T-cell (primary cell): Measurements from ENCODE around the gene COX7A2. TPM values are rescaled to one million over a fixed set of nuclear protein-coding genes. Genes with fewer than 3 reads are reported as not detected.

Experiments
- ATAC-seq, 4 experiments: fragments of 200-7000 bp in 3 of 4; fragments of 150-1000 bp in 1 of 4; cut with Tn5 transposase; replicated peaks in 1 of 4; 1 replicate in 3 of 4; 2 replicates in 1 of 4; pipeline ENCODE4 v1.10.0; 2021; ENCODE audit warnings: moderate library complexity in 3 of 4, mild to moderate bottlenecking in 2 of 4, moderate number of reproducible peaks in 1 of 4
- CTCF ChIA-PET, 2 donors: fragments of 300-600 bp; sonication (Branson Sonifier 250); formaldehyde crosslinking; loops; one replicate each; lab custom pipeline; 2022; ENCODE audit warnings: antibody characterized with exemption in 2 of 2; lab: Charles Lee
- POLR2A ChIA-PET, 2 donors: fragments of 300-600 bp; sonication (Branson Sonifier 250); formaldehyde crosslinking; loops; one replicate each; lab custom pipeline; 2022; ENCODE audit warnings: antibody characterized with exemption in 2 of 2; lab: Charles Lee
- DNase-seq, 35 experiments: peaks; one replicate each; pipeline versions ENCODE4 v3.0.0 to v3.0.0-alpha.2; 2013 to 2023
- H3K27ac ChIP-seq: one replicate; pipeline ENCODE4 v1.5.1; 2013; ENCODE audit warnings: low read length
- H3K27me3 ChIP-seq, 2 experiments: replicated peaks in 1 of 2; 1 replicate in 1 of 2; 2 replicates in 1 of 2; pipeline versions ENCODE4 v1.6.1 to v1.7.0; 2013; ENCODE audit warnings: low read length in 1 of 2, mixed read lengths in 1 of 2; ENCODE audit not compliant: control insufficient read depth in 2 of 2, insufficient read depth in 2 of 2; ENCODE audit errors: extremely low read depth in 1 of 2
- H3K36me3 ChIP-seq, 2 donors: 1 replicate in 1 of 2; 2 replicates in 1 of 2; pipeline versions ENCODE4 v1.6.1 to v1.7.0; 2013; ENCODE audit warnings: low read length in 1 of 2; ENCODE audit not compliant: control insufficient read depth in 2 of 2, insufficient read depth in 1 of 2; ENCODE audit errors: extremely low read depth in 1 of 2
- H3K4me1 ChIP-seq, 2 experiments: 1 replicate in 1 of 2; 2 replicates in 1 of 2; pipeline versions ENCODE4 v1.6.1 to v1.7.0; 2013; ENCODE audit warnings: low read length in 2 of 2, mixed read lengths in 1 of 2; ENCODE audit not compliant: insufficient read depth in 2 of 2, control insufficient read depth in 1 of 2; ENCODE audit errors: extremely low read depth in 1 of 2
- H3K4me3 ChIP-seq, 2 donors: 1 replicate in 1 of 2; 2 replicates in 1 of 2; pipeline versions ENCODE4 v1.5.1 to v1.7.0; 2013; ENCODE audit warnings: mild to moderate bottlenecking in 2 of 2, low read length in 1 of 2, moderate library complexity in 1 of 2; ENCODE audit not compliant: control insufficient read depth in 1 of 2; ENCODE audit errors: extremely low read depth in 1 of 2
- H3K9me3 ChIP-seq: 2 replicates; pipeline ENCODE4 v1.7.0; 2013
- H3K27ac Mint-ChIP-seq, 2 donors: one replicate each; pipeline ENCODE4 v1.8.0; 2020 to 2021; ENCODE audit warnings: mild to moderate bottlenecking in 2 of 2, mixed read lengths in 2 of 2
- H3K27me3 Mint-ChIP-seq, 2 donors: one replicate each; pipeline ENCODE4 v1.8.0; 2021 to 2022; ENCODE audit warnings: mixed read lengths in 2 of 2
- H3K36me3 Mint-ChIP-seq: one replicate; pipeline ENCODE4 v1.8.0; 2021; ENCODE audit warnings: mixed read lengths
- H3K4me1 Mint-ChIP-seq, 3 donors: one replicate each; pipeline ENCODE4 v1.8.0; 2020 to 2022; ENCODE audit warnings: mixed read lengths in 3 of 3, mild to moderate bottlenecking in 1 of 3
- H3K4me3 Mint-ChIP-seq, 3 donors: one replicate each; pipeline ENCODE4 v1.8.0; 2020 to 2022; ENCODE audit warnings: mild to moderate bottlenecking in 3 of 3, mixed read lengths in 3 of 3, moderate library complexity in 3 of 3
- H3K9me3 Mint-ChIP-seq, 3 donors: one replicate each; pipeline ENCODE4 v1.8.0; 2020 to 2022; ENCODE audit warnings: mixed read lengths in 3 of 3
- WGBS: methylation state at CpG from one replicate; pipeline ENCODE4 v1.1.5; 2013; ENCODE audit warnings: missing lambda C conversion rate; ENCODE audit not compliant: insufficient coverage; 5-methylcytosine and 5-hydroxymethylcytosine counted together
- total RNA-seq, 35 experiments: library from RNA in 6 of 35; stranded (reverse) in 6 of 35; fragments of 120-200 nt in 1 of 35; gene quantifications; one replicate each; pipeline versions ENCODE4 v1.2.1 to v1.2.4 and lab custom pipeline; 2013 to 2026

Gene COX7A2
- total RNA-seq, 5 donors from 2014 or later (not counting 1 experiment from before 2014, with no cell fraction given), result 195 to 213 (median 198) TPM

- CTCF ChIA-PET, result interaction anchor here in 1 of 2 donors (1.7 kb wide), 1 partner anchor 17 kb away, joined by 5 read pairs; no protein-coding TSS in a partner anchor
- no peak for ATAC-seq
- Mint-ChIP-seq H3K36me3 (peaks cover 4% of the 10 kb centered on the region), H3K4me3 (no peak overlapping the region), H3K27me3 (peaks cover 7 to 11% of the 10 kb centered on the region in 2 donors), H3K4me1 (peaks cover 0 to 4% (median 2%) of the 10 kb centered on the region in 3 donors), H3K27ac (no peak overlapping the region), H3K9me3 (no peaks in the 10 kb centered on the region)
- Histone ChIP-seq H3K36me3 (peaks cover 0 to 4% of the 10 kb centered on the region in 2 donors), H3K4me3 (no peak overlapping the region), H3K9me3 (no peaks in the 10 kb centered on the region), H3K27ac (no peak overlapping the region), H3K4me1 (no peaks in the 10 kb centered on the region), H3K27me3 (peaks cover 0 to 5% of the 10 kb centered on the region in 2 experiments)
- DNase-seq, result no peak
- POLR2A ChIA-PET, result no interaction called here
These were observed 6.2 kb upstream of the COX7A2 start for GRCh38 chr6:75249837-75250236.

GRCh38 chr6:75246386-75246785 lies 2.8 kb upstream of the COX7A2 start:
- H3K9me3 Mint-ChIP-seq, result no peaks in the 10 kb centered on the region
- Histone ChIP-seq H3K36me3 (no peaks in the 10 kb centered on the region), H3K4me1 (peaks cover 0 to 18% of the 10 kb centered on the region in 2 experiments), H3K4me3 (no peak overlapping the region), H3K27ac (no peak overlapping the region), H3K9me3 (no peaks in the 10 kb centered on the region), H3K27me3 (peaks cover 0 to 5% of the 10 kb centered on the region in 2 experiments)
- WGBS, result 86% methylated on average over 1 of the region's 2 CpGs
- no peak for DNase-seq
- H3K4me1 Mint-ChIP-seq, result peaks cover 19 to 25% (median 22%) of the 10 kb centered on the region in 3 donors
- peaks cover 1% of the 10 kb centered on the region for H3K36me3 Mint-ChIP-seq
- ATAC-seq, result no peak
- ChIA-PET POLR2A (no interaction called here), CTCF (interaction anchor here in 1 of 2 donors (1.0 kb wide), 1 partner anchor 20 kb away, joined by 3 read pairs; no protein-coding TSS in a partner anchor)
- H3K27me3 Mint-ChIP-seq, result peaks cover 7 to 13% of the 10 kb centered on the region in 2 donors
- no peak overlapping the region for H3K4me3 Mint-ChIP-seq
- peak overlapping the region in 1 of 2 donors; percentile 28 for H3K27ac Mint-ChIP-seq

DNA sequence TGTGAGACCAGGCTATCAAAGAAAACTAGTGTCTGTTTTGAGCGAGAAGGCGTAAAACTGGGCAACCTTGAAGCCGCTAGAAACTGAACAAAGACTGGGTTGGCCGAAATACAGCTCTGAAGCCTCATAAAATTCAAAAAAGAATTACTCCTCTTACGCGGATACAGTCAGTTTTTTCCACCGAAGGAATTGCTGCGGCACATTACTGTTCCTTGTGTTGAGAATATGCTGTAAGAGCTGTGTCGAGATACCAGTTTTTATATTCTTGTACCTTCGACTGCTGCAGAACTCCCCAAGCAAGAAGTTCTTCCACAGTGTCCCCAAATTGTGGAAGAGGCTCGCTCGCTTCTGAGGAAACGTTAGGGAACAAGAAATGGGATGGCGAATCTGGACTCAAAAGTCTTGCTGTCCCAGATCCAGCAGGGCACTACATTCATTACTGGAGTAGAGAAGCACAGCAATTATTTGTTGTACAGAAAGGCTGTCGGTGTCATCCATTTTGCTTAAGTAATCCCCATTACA lies 523 bp upstream of the COX7A2 start:
- peak overlapping the region; percentile 97 for H3K27ac ChIP-seq
- peaks cover 0 to 19% of the 10 kb centered on the region in 2 experiments for H3K4me1 ChIP-seq
- Mint-ChIP-seq H3K4me1 (peaks cover 31 to 39% (median 34%) of the 10 kb centered on the region in 3 donors), H3K27ac (peak overlapping the region; percentile 98), H3K4me3 (peak overlapping the region; percentile 94 to 100 (median 97)), H3K9me3 (no peaks in the 10 kb centered on the region), H3K36me3 (peaks cover 18% of the 10 kb centered on the region), H3K27me3 (peaks cover 7 to 13% of the 10 kb centered on the region in 2 donors)
- POLR2A ChIA-PET, result interaction anchor here (0.5 to 1.6 kb wide), 10 partner anchors 19 to 359 kb away, joined by 3 to 11 read pairs (median 5); partner anchors contain the start of genes SENP6 (in 1 of the 2) and TMEM30A (in 1 of the 2)
- H3K36me3 ChIP-seq, result peaks cover 0 to 8% of the 10 kb centered on the region in 2 donors
- WGBS, result 40% methylated on average over 7 of the region's 15 CpGs
- H3K9me3 ChIP-seq, result no peaks in the 10 kb centered on the region
- DNase-seq (no peak), ATAC-seq (peak in 2 of 4 experiments; percentile 1 to 13)
- CTCF ChIA-PET, result interaction anchor here (0.6 to 1.9 kb wide), 13 partner anchors 21 to 1511 kb away, joined by 3 to 6 read pairs (median 3); no protein-coding TSS in a partner anchor
- H3K4me3 ChIP-seq, result peak overlapping the region; percentile 19 to 98
- peaks cover 0 to 5% of the 10 kb centered on the region in 2 experiments for H3K27me3 ChIP-seq

DNA sequence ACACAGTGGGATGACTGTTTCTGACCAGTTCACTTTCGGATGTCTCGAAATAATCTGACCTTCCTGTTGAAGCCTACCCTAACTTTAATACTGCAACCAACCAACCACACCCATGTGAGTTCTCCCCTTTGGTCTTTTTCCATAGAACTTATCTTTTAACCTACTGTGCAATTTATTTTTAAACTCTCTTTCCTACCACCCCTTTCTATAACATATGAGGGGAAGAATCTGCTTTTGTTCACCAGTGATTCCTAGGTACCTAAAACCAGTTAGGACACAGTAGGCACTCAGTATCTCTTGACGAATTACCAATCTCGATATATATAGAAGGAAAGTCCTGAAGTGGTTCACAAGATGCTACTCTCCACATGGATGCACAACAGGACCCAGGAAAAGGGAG lies 7.0 kb downstream of the COX7A2 start:
- DNase-seq (no peak), ATAC-seq (no peak)
- ChIA-PET CTCF (interaction anchor here (0.6 to 1.0 kb wide), 4 partner anchors 25 to 1625 kb away, joined by 4 to 5 read pairs (median 5); no protein-coding TSS in a partner anchor), POLR2A (interaction anchor here in 1 of 2 donors (0.6 kb wide), 1 partner anchor 1499 kb away, joined by 6 read pairs; no protein-coding TSS in a partner anchor)
- Mint-ChIP-seq H3K36me3 (peaks cover 35% of the 10 kb centered on the region), H3K27ac (no peak overlapping the region), H3K27me3 (no peaks in the 10 kb centered on the region), H3K9me3 (no peaks in the 10 kb centered on the region), H3K4me3 (no peak overlapping the region), H3K4me1 (peaks cover 11 to 18% (median 17%) of the 10 kb centered on the region in 3 donors)
- peaks cover 0 to 3% of the 10 kb centered on the region in 2 experiments for H3K4me1 ChIP-seq
- H3K27ac ChIP-seq, result no peak overlapping the region
- H3K9me3 ChIP-seq, result no peaks in the 10 kb centered on the region
- 100% methylated on average over 2 of the region's 4 CpGs for WGBS
- no peak overlapping the region for H3K4me3 ChIP-seq
- H3K36me3 ChIP-seq, result peaks cover 0 to 32% of the 10 kb centered on the region in 2 donors
- no peaks in the 10 kb centered on the region for H3K27me3 ChIP-seq

- Histone ChIP-seq H3K27me3 (no peaks in the 10 kb centered on the region), H3K4me1 (no peaks in the 10 kb centered on the region), H3K27ac (no peak overlapping the region), H3K36me3 (peaks cover 0 to 32% of the 10 kb centered on the region in 2 donors), H3K9me3 (no peaks in the 10 kb centered on the region), H3K4me3 (no peak overlapping the region)
- WGBS, result no CpG with 5 or more reads among the region's 2 CpGs
- POLR2A ChIA-PET, result no interaction called here
- ATAC-seq (no peak), DNase-seq (no peak)
- H3K36me3 Mint-ChIP-seq, result peaks cover 27% of the 10 kb centered on the region
- H3K27me3 Mint-ChIP-seq, result no peaks in the 10 kb centered on the region
- peak overlapping the region in 1 of 2 donors; percentile 45 for H3K27ac Mint-ChIP-seq
- no peak overlapping the region for H3K4me3 Mint-ChIP-seq
- peaks cover 0 to 8% (median 8%) of the 10 kb centered on the region in 3 donors for H3K4me1 Mint-ChIP-seq
- no peaks in the 10 kb centered on the region for H3K9me3 Mint-ChIP-seq
- CTCF ChIA-PET, result interaction anchor here in 1 of 2 donors (1.0 kb wide), 1 partner anchor 26 kb away, joined by 3 read pairs; no protein-coding TSS in a partner anchor
These were observed 8.3 kb downstream of the COX7A2 start for GRCh38 chr6:75235271-75235670.

- no CpG with 5 or more reads among the region's 3 CpGs for WGBS
- H3K9me3 ChIP-seq, result no peaks in the 10 kb centered on the region
- no peaks in the 10 kb centered on the region for H3K27me3 ChIP-seq
- no peak for ATAC-seq
- Mint-ChIP-seq H3K27me3 (no peaks in the 10 kb centered on the region), H3K4me1 (peaks cover 0 to 3% (median 2%) of the 10 kb centered on the region in 3 donors), H3K27ac (no peak overlapping the region), H3K9me3 (no peaks in the 10 kb centered on the region), H3K4me3 (no peak overlapping the region), H3K36me3 (peaks cover 19% of the 10 kb centered on the region)
- no peak for DNase-seq
- H3K27ac ChIP-seq, result no peak overlapping the region
- POLR2A ChIA-PET, result interaction anchor here in 1 of 2 donors (1.3 kb wide), 1 partner anchor 9 kb away, joined by 3 read pairs; the partner anchor contains the start of gene COX7A2
- H3K4me1 ChIP-seq, result no peaks in the 10 kb centered on the region
- no peak overlapping the region for H3K4me3 ChIP-seq
- peaks cover 0 to 26% of the 10 kb centered on the region in 2 donors for H3K36me3 ChIP-seq
- CTCF ChIA-PET, result interaction anchor here in 1 of 2 donors (1.0 kb wide), 1 partner anchor 25 kb away, joined by 3 read pairs; no protein-coding TSS in a partner anchor
These were observed 9.3 kb downstream of the COX7A2 start for GRCh38 chr6:75234126-75234865.
